Endothelial cell of umbilical vein (primary cell): ENCODE results near the gene FAM120B. TPM values are rescaled to one million over a fixed set of nuclear protein-coding genes. Genes with fewer than 3 reads are reported as not detected.

ENCODE experiments used
- BruUV-seq: library from RNA; stranded (reverse); fragments of 400-500 nt; replicated peaks from 2 replicates; lab custom pipeline; 2021; lab: Mats Ljungman, UMichigan
- CTCF ChIA-PET: fragments of 300-600, 350-600 bp; sonication (Branson Sonifier 250); formaldehyde crosslinking; loops from one replicate; lab custom pipeline; 2021; ENCODE audit warnings: antibody characterized with exemption, inconsistent platforms; lab: Charles Lee
- POLR2A ChIA-PET: fragments of 300-600, 350-600 bp; sonication (Branson Sonifier 250); formaldehyde crosslinking; loops from one replicate; lab custom pipeline; 2021; ENCODE audit warnings: antibody characterized with exemption, inconsistent platforms; lab: Charles Lee
- DNase-seq: peaks from one replicate; pipeline ENCODE4 v3.0.0-alpha.2; 2011; ENCODE audit warnings: low read depth, low spot score
- FAIRE-seq: peaks from 2 replicates; lab custom pipeline; 2011; peaks lifted over from hg19 to GRCh38; lab: Jason Lieb, UNC
- H2AFZ ChIP-seq: 2 replicates; pipeline ENCODE4 v1.6.0; 2012; ENCODE audit warnings: low read depth, low read length, control low read depth, inconsistent platforms
- H3K27ac ChIP-seq: 2 replicates; pipeline ENCODE4 v1.5.1; 2011; ENCODE audit warnings: low read depth, mild to moderate bottlenecking, control low read depth, low read length, moderate library complexity; ENCODE audit not compliant: insufficient read depth
- H3K27me3 ChIP-seq, 2 experiments: 2 replicates each; pipeline versions ENCODE4 v1.6.0 to v1.6.1; 2011; ENCODE audit warnings: low read length in 2 of 2, mixed read lengths in 1 of 2; ENCODE audit not compliant: control insufficient read depth in 2 of 2, insufficient read depth in 2 of 2
- H3K36me3 ChIP-seq, 2 experiments: 2 replicates in 1 of 2; 3 replicates in 1 of 2; pipeline ENCODE4 v1.5.1; 2011; ENCODE audit warnings: low read length in 2 of 2, mild to moderate bottlenecking in 1 of 2, moderate library complexity in 1 of 2; ENCODE audit not compliant: control insufficient read depth in 2 of 2, insufficient read depth in 2 of 2; ENCODE audit errors: extremely low read depth in 1 of 2
- H3K4me1 ChIP-seq: 3 replicates; pipeline ENCODE4 v1.5.1; 2011; ENCODE audit warnings: mild to moderate bottlenecking, low read length; ENCODE audit not compliant: control insufficient read depth, insufficient read depth; ENCODE audit errors: extremely low read depth
- H3K4me2 ChIP-seq: 2 replicates; pipeline ENCODE4 v1.6.1; 2011; ENCODE audit warnings: low read length, control low read depth, mixed read lengths; ENCODE audit not compliant: insufficient read depth
- H3K4me3 ChIP-seq, 3 experiments: fragments of 200-600 bp in 1 of 3; sonication (generic), shearing (Covaris generic) in 1 of 3; replicated peaks in 1 of 3; 2 replicates each; pipeline ENCODE4 v1.5.1; 2011 to 2016; ENCODE audit warnings: control low read depth in 3 of 3, low read length in 3 of 3, mild to moderate bottlenecking in 2 of 3, inconsistent platforms in 1 of 3, low read depth in 1 of 3, moderate library complexity in 1 of 3; ENCODE audit not compliant: insufficient read depth in 1 of 3
- H3K79me2 ChIP-seq: 2 replicates; pipeline ENCODE4 v1.6.0; 2012; ENCODE audit warnings: low read length, inconsistent platforms; ENCODE audit not compliant: control insufficient read depth, insufficient read depth
- H3K9ac ChIP-seq: replicated peaks from 2 replicates; pipeline ENCODE3; 2011; ENCODE audit warnings: low read length, control low read depth; ENCODE audit not compliant: insufficient read depth; ENCODE audit errors: extremely low read depth
- H3K9me1 ChIP-seq: replicated peaks from 3 replicates; pipeline ENCODE4 v1.6.0; 2011; ENCODE audit warnings: mild to moderate bottlenecking, low read length; ENCODE audit not compliant: control insufficient read depth, insufficient read depth; ENCODE audit errors: extremely low read depth
- H3K9me3 ChIP-seq: replicated peaks from 2 replicates; pipeline ENCODE4 v1.5.1; 2012; ENCODE audit warnings: low read length, inconsistent platforms; ENCODE audit not compliant: control insufficient read depth, insufficient read depth
- H4K20me1 ChIP-seq: replicated peaks from 2 replicates; pipeline ENCODE3; 2011; ENCODE audit warnings: mild to moderate bottlenecking, low read length; ENCODE audit not compliant: control insufficient read depth, insufficient read depth; ENCODE audit errors: extremely low read depth
- EZH2 ChIP-seq: IDR thresholded peaks from 2 replicates; pipeline ENCODE4 v1.6.1; 2012; ENCODE audit warnings: borderline replicate concordance, low read depth, mild to moderate bottlenecking, moderate library complexity, low read length, inconsistent platforms; ENCODE audit not compliant: severe bottlenecking
- FOS ChIP-seq: IDR thresholded peaks from 2 replicates; pipeline ENCODE4 v1.6.1; 2011; ENCODE audit warnings: mild to moderate bottlenecking, low read length, moderate library complexity, borderline replicate concordance; ENCODE audit not compliant: insufficient read depth
- GATA2 ChIP-seq: IDR thresholded peaks from 2 replicates; pipeline ENCODE4 v1.7.0; 2011; ENCODE audit warnings: low read depth, mild to moderate bottlenecking, moderate library complexity, mixed read lengths, low read length; ENCODE audit not compliant: insufficient read length, insufficient read depth
- JUN ChIP-seq: IDR thresholded peaks from 2 replicates; pipeline ENCODE4 v1.6.1; 2011; ENCODE audit warnings: borderline replicate concordance, low read depth; ENCODE audit not compliant: insufficient read length, insufficient read depth
- MAX ChIP-seq: IDR thresholded peaks from 2 replicates; pipeline ENCODE4 v1.6.1; 2011; ENCODE audit not compliant: insufficient read depth, insufficient read length
- POLR2A ChIP-seq: IDR thresholded peaks from 2 replicates; pipeline ENCODE4 v1.6.1; 2012; ENCODE audit warnings: low read depth, mild to moderate bottlenecking, control low read depth, low read length
- dilution Hi-C: fragments of 300-500 bp; cut with MboI; formaldehyde crosslinking; loops from one replicate; pipeline ENCODE4 v1.15.0; 2019; ENCODE audit warnings: low sequenced_read_pairs; ENCODE audit not compliant: extremely low pct_ligation_motif_present
- intact Hi-C: fragments of 100-400 bp; cut with micrococcal nuclease; formaldehyde crosslinking; loops from one replicate; pipeline ENCODE4 v1.10.0; 2022
- polyA plus RNA-seq, 4 experiments: library from polyadenylated mRNA; depleted of rRNA in 3 of 4; stranded (reverse) in 3 of 4; unstranded in 1 of 4; fragments of >200 nt; gene quantifications; 2 replicates each; pipeline versions ENCODE4 v1.2.1 to v1.2.3, GENCODE V29; 2011 to 2012; ENCODE audit warnings: missing spikeins in 1 of 4
- total RNA-seq: library from RNA; stranded (reverse); gene quantifications from 2 replicates; pipeline ENCODE4 v1.2.3, GENCODE V29; 2021

The FAM120B gene
- total and polyA plus RNA-seq, 2 donors (not counting 3 experiments of a cell fraction or from before 2014, with no cell fraction given): 10.8 to 28.2 TPM

GRCh38 chr6:170295510-170296422 is 10.8 kb upstream of the FAM120B start:
- CTCF ChIA-PET: interaction anchor here (7.1 kb wide), 1 partner anchor 464 kb away, joined by 62 read pairs; no protein-coding TSS in a partner anchor
- intact Hi-C loops: no loop called here
- POLR2A ChIA-PET: no interaction called here

GRCh38 chr6:170296423-170296745 is 10.2 kb upstream of the FAM120B start:
- no TSS peak for BruUV-seq
- H3K4me2 ChIP-seq: no peak overlapping the region
- peaks cover 14% of the 10 kb centered on the region for H3K4me1 ChIP-seq
- H3K27ac ChIP-seq: no peak overlapping the region
- FAIRE-seq (no peak), DNase-seq (no peak)
- H3K4me3 ChIP-seq: no peak overlapping the region
- no peaks in the 10 kb centered on the region for H4K20me1 ChIP-seq
- H3K9me3 ChIP-seq: no peaks in the 10 kb centered on the region
- no peaks in the 10 kb centered on the region for H3K79me2 ChIP-seq
- dilution Hi-C loops (no loop called here), intact Hi-C loops (no loop called here)
- peak; percentile 4 for TF ChIP-seq EZH2
- TF ChIP-seq MAX: no peak
- H3K9me1 ChIP-seq: no peaks in the 10 kb centered on the region
- no peak overlapping the region for H3K9ac ChIP-seq
- CTCF ChIA-PET: no interaction called here
- peaks cover 29 to 59% of the 10 kb centered on the region in 2 experiments for H3K27me3 ChIP-seq
- POLR2A ChIA-PET: no interaction called here
- H3K36me3 ChIP-seq: no peaks in the 10 kb centered on the region
- no peak overlapping the region for H2AFZ ChIP-seq

More at GRCh38 chr6:170295510-170296422, 10.8 kb upstream of the FAM120B start:
- no peaks in the 10 kb centered on the region for H3K9me3 ChIP-seq
- dilution Hi-C loops: no loop called here
- H3K4me1 ChIP-seq: peaks cover 17% of the 10 kb centered on the region
- FAIRE-seq (no peak), DNase-seq (peak; percentile 21)
- H3K27me3 ChIP-seq: peaks cover 29 to 62% of the 10 kb centered on the region in 2 experiments
- H3K4me2 ChIP-seq: peak overlapping the region; percentile 71
- BruUV-seq: no TSS peak
- H3K9me1 ChIP-seq: no peaks in the 10 kb centered on the region
- no peaks in the 10 kb centered on the region for H4K20me1 ChIP-seq
- no peaks in the 10 kb centered on the region for H3K79me2 ChIP-seq
- H3K27ac ChIP-seq: no peak overlapping the region
- H2AFZ ChIP-seq: peak overlapping the region; percentile 79
- no peaks in the 10 kb centered on the region for H3K36me3 ChIP-seq
- no peak for TF ChIP-seq GATA2
- TF ChIP-seq MAX: peak; percentile 19
- TF ChIP-seq FOS: no peak
- TF ChIP-seq JUN: no peak
- TF ChIP-seq POLR2A: no peak
- peak; percentile 93 for TF ChIP-seq EZH2
- H3K9ac ChIP-seq: no peak overlapping the region
- peak overlapping the region; percentile 14 to 36 (median 34) for H3K4me3 ChIP-seq
